NT2/D1 (cell line): Measurements from ENCODE around the gene POLE4.

Experiments
- YY1 ChIP-seq: IDR thresholded peaks from 2 replicates; pipeline ENCODE4 v1.6.1; 2011; ENCODE audit not compliant: insufficient read length, insufficient read depth
- ZNF274 ChIP-seq: IDR thresholded peaks from 2 replicates; pipeline ENCODE4 v1.6.1; 2011; ENCODE audit warnings: mild to moderate bottlenecking, low read depth, low read length

- TF ChIP-seq ZNF274, result no peak
- TF ChIP-seq YY1, result no peak
These were observed 42.0 kb upstream of the POLE4 start for GRCh38 chr2:74916394-74916793.
